ENCODE results near the gene WDR91.

Gene WDR91

GRCh38 chr7:135189221-135189662 lies 22.1 kb downstream of the WDR91 start:
- no peak overlapping the region for H3K4me3 ChIP-seq (ENCODE audit: low read depth, low read length)
- DNase-seq (ENCODE audit: low read depth): no peak
- TF ChIP-seq MYC (IDR thresholded peaks at IDR 0.05; ENCODE audit: low read depth, low read length) (no peak), POLR2A (IDR thresholded peaks at IDR 0.05; ENCODE audit: extremely low read depth, insufficient read length) (no peak), MAX (IDR thresholded peaks at IDR 0.05; ENCODE audit: low read depth, low read length) (no peak), CTCF (IDR thresholded peaks at IDR 0.05; ENCODE audit: low read depth, low read length) (no peak)

- no peak for TF ChIP-seq CTCF (IDR thresholded peaks at IDR 0.05; ENCODE audit: low read depth, low read length)
- no peak for TF ChIP-seq MYC (IDR thresholded peaks at IDR 0.05; ENCODE audit: low read depth, low read length)
- no peak for TF ChIP-seq MAX (IDR thresholded peaks at IDR 0.05; ENCODE audit: low read depth, low read length)
- no peak for TF ChIP-seq POLR2A (IDR thresholded peaks at IDR 0.05; ENCODE audit: extremely low read depth, insufficient read length)
- DNase-seq (ENCODE audit: low read depth): no peak
- no peak overlapping the region for H3K4me3 ChIP-seq (ENCODE audit: low read depth, low read length)
Observed at GRCh38 chr7:135188298-135188984, 22.9 kb downstream of the WDR91 start.

GRCh38 chr7:135186841-135187253 lies 24.5 kb downstream of the WDR91 start:
- DNase-seq (ENCODE audit: low read depth): no peak
- TF ChIP-seq MAX (IDR thresholded peaks at IDR 0.05; ENCODE audit: low read depth, low read length) (no peak), POLR2A (IDR thresholded peaks at IDR 0.05; ENCODE audit: extremely low read depth, insufficient read length) (no peak), MYC (IDR thresholded peaks at IDR 0.05; ENCODE audit: low read depth, low read length) (no peak), CTCF (IDR thresholded peaks at IDR 0.05; ENCODE audit: low read depth, low read length) (no peak)
- H3K4me3 ChIP-seq (ENCODE audit: low read depth, low read length): no peak overlapping the region

GRCh38 chr7:135186261-135186540 lies 25.1 kb downstream of the WDR91 start:
- TF ChIP-seq MAX (IDR thresholded peaks at IDR 0.05; ENCODE audit: low read depth, low read length) (no peak), MYC (IDR thresholded peaks at IDR 0.05; ENCODE audit: low read depth, low read length) (no peak), CTCF (IDR thresholded peaks at IDR 0.05; ENCODE audit: low read depth, low read length) (no peak), POLR2A (IDR thresholded peaks at IDR 0.05; ENCODE audit: extremely low read depth, insufficient read length) (no peak)
- DNase-seq (ENCODE audit: low read depth): no peak
- H3K4me3 ChIP-seq (ENCODE audit: low read depth, low read length): no peak overlapping the region

- H3K4me3 ChIP-seq (ENCODE audit: low read depth, low read length): no peak overlapping the region
- no peak for DNase-seq (ENCODE audit: low read depth)
Observed at GRCh38 chr7:135185471-135186260, 25.7 kb downstream of the WDR91 start.

More at GRCh38 chr7:135185471-135186260, 25.7 kb downstream of the WDR91 start:
- TF ChIP-seq MAX (IDR thresholded peaks at IDR 0.05; ENCODE audit: low read depth, low read length) (no peak), POLR2A (IDR thresholded peaks at IDR 0.05; ENCODE audit: extremely low read depth, insufficient read length) (no peak), MYC (IDR thresholded peaks at IDR 0.05; ENCODE audit: low read depth, low read length) (no peak), CTCF (IDR thresholded peaks at IDR 0.05; ENCODE audit: low read depth, low read length) (no peak)

Measured in NB4 (cell line).